Hepatocyte (in vitro differentiated cells): ENCODE measurements around the gene POLR1E. TPM values are rescaled to one million over a fixed set of nuclear protein-coding genes. Genes with fewer than 3 reads are reported as not detected.

Experiments
- DNase-seq: peaks from one replicate; pipeline ENCODE4 v3.0.0-alpha.2; 2016; ENCODE audit warnings: low spot score
- H2AFZ ChIP-seq: fragments of 200-600 bp; sonication (generic); 2 replicates; pipeline ENCODE4 v1.6.0; 2016; ENCODE audit warnings: antibody characterized with exemption, mild to moderate bottlenecking
- H3K27ac ChIP-seq: fragments of 200-600 bp; sonication (generic); 2 replicates; pipeline ENCODE4 v1.5.1; 2016; ENCODE audit warnings: mild to moderate bottlenecking
- H3K27me3 ChIP-seq: fragments of 200-600 bp; sonication (generic); 2 replicates; pipeline ENCODE4 v1.6.1; 2016
- H3K36me3 ChIP-seq: fragments of 200-600 bp; sonication (generic); replicated peaks from 2 replicates; pipeline ENCODE4 v1.5.1; 2016; ENCODE audit warnings: low read depth; ENCODE audit not compliant: insufficient read depth
- H3K4me1 ChIP-seq: fragments of 200-600 bp; sonication (generic); 2 replicates; pipeline ENCODE4 v1.5.1; 2016; ENCODE audit warnings: mild to moderate bottlenecking, moderate library complexity; ENCODE audit not compliant: insufficient read depth
- H3K4me2 ChIP-seq: fragments of 200-600 bp; sonication (generic); 2 replicates; pipeline ENCODE4 v1.6.0; 2016
- H3K4me3 ChIP-seq: fragments of 200-600 bp; sonication (generic); 2 replicates; pipeline ENCODE4 v1.5.1; 2016; ENCODE audit warnings: mild to moderate bottlenecking
- H3K79me2 ChIP-seq: fragments of 200-600 bp; sonication (generic); 2 replicates; pipeline ENCODE4 v1.6.0; 2017; ENCODE audit warnings: mild to moderate bottlenecking
- H3K9me2 ChIP-seq: fragments of 200-600 bp; sonication (generic); replicated peaks from 2 replicates; pipeline ENCODE4 v1.6.0; 2017; ENCODE audit warnings: mild to moderate bottlenecking; ENCODE audit not compliant: insufficient read depth
- H3K9me3 ChIP-seq: fragments of 200-600 bp; sonication (generic); 2 replicates; pipeline ENCODE4 v1.5.1; 2016; ENCODE audit warnings: low read depth, mild to moderate bottlenecking
- H4K20me1 ChIP-seq: fragments of 200-600 bp; sonication (generic); 2 replicates; pipeline ENCODE4 v1.6.0; 2016; ENCODE audit warnings: mild to moderate bottlenecking; ENCODE audit not compliant: insufficient read depth, poor library complexity, severe bottlenecking
- CTCF ChIP-seq: fragments of 200-600 bp; sonication (generic); IDR thresholded peaks from 2 replicates; pipeline ENCODE4 v1.5.1; 2016; ENCODE audit warnings: antibody characterized with exemption, mild to moderate bottlenecking; ENCODE audit not compliant: poor library complexity
- EZH2 ChIP-seq: fragments of 200-600 bp; sonication (generic); IDR thresholded peaks from 2 replicates; pipeline ENCODE4 v1.6.1; 2016; ENCODE audit warnings: antibody characterized with exemption, mild to moderate bottlenecking, borderline replicate concordance
- EZH2phosphoT487 ChIP-seq: fragments of 200-600 bp; sonication (generic); IDR thresholded peaks from one replicate; pipeline ENCODE4 v1.6.1; 2018; ENCODE audit warnings: antibody characterized with exemption, mild to moderate bottlenecking, low read depth, moderate library complexity; ENCODE audit not compliant: unreplicated experiment, severe bottlenecking
- WGBS: methylation state at CpG from one replicate; pipeline ENCODE4 v1.1.6; 2016; ENCODE audit warnings: low lambda C conversion rate; ENCODE audit errors: missing lambda C conversion rate; 5-methylcytosine and 5-hydroxymethylcytosine counted together
- polyA plus RNA-seq: library from polyadenylated mRNA; unstranded; fragments of >200 nt; fragmentation: Nextera tagmentation; extraction: Ambion mirVana; gene quantifications from 2 replicates; pipeline ENCODE4 v1.2.1, GENCODE V29; 2016
- total RNA-seq: library from RNA; depleted of rRNA; stranded (reverse); fragments of >200 nt; gene quantifications from 2 replicates; pipeline ENCODE4 v1.2.3, GENCODE V29; 2014

POLR1E gene
- total and polyA plus RNA-seq, 2 experiments from 2014 or later, result 8.4 to 13.3 TPM

GRCh38 chr9:37523916-37524315, 38.2 kb downstream of the POLR1E start:
- Histone ChIP-seq H3K4me1 (no peaks in the 10 kb centered on the region), H3K4me2 (no peak overlapping the region), H3K27me3 (no peaks in the 10 kb centered on the region), H4K20me1 (no peaks in the 10 kb centered on the region), H3K79me2 (no peaks in the 10 kb centered on the region), H3K27ac (no peak overlapping the region), H3K36me3 (no peaks in the 10 kb centered on the region), H3K9me2 (no peaks in the 10 kb centered on the region), H2AFZ (no peak overlapping the region), H3K4me3 (no peak overlapping the region), H3K9me3 (no peaks in the 10 kb centered on the region)
- DNase-seq, result no peak
- TF ChIP-seq EZH2, result no peak
- TF ChIP-seq EZH2phosphoT487, result no peak
- no peak for TF ChIP-seq CTCF
- WGBS, result 98% methylated on average over 6 of the region's 6 CpGs

GRCh38 chr9:37528652-37529471, 43.1 kb downstream of the POLR1E start:
- Histone ChIP-seq H3K27ac (no peak overlapping the region), H3K9me2 (no peaks in the 10 kb centered on the region), H3K79me2 (no peaks in the 10 kb centered on the region), H3K4me3 (no peak overlapping the region), H2AFZ (no peak overlapping the region), H3K4me2 (no peak overlapping the region), H3K27me3 (no peaks in the 10 kb centered on the region), H3K36me3 (no peaks in the 10 kb centered on the region), H4K20me1 (no peaks in the 10 kb centered on the region), H3K4me1 (no peaks in the 10 kb centered on the region), H3K9me3 (no peaks in the 10 kb centered on the region)
- TF ChIP-seq EZH2 (no peak), EZH2phosphoT487 (no peak), CTCF (no peak)
- WGBS, result 96% methylated on average over 18 of the region's 18 CpGs
- no peak for DNase-seq

- Histone ChIP-seq H3K36me3 (no peaks in the 10 kb centered on the region), H3K4me3 (no peak overlapping the region), H3K9me2 (no peaks in the 10 kb centered on the region), H3K4me1 (no peaks in the 10 kb centered on the region), H3K9me3 (no peaks in the 10 kb centered on the region), H2AFZ (no peak overlapping the region), H3K27ac (no peak overlapping the region), H3K4me2 (no peak overlapping the region), H4K20me1 (no peaks in the 10 kb centered on the region), H3K79me2 (no peaks in the 10 kb centered on the region), H3K27me3 (no peaks in the 10 kb centered on the region)
- TF ChIP-seq CTCF (no peak), EZH2phosphoT487 (no peak), EZH2 (no peak)
- WGBS, result 96% methylated on average over 13 of the region's 13 CpGs
- no peak for DNase-seq
Measured at GRCh38 chr9:37531699-37532098, 46.0 kb downstream of the POLR1E start.
